HEK293 (cell line): ENCODE results near the gene HES1.

Experiments used
- BCL11B ChIP-seq: fragments of 450-650 bp; formaldehyde crosslinking; IDR thresholded peaks from 2 replicates; pipeline ENCODE4 v1.5.1; 2016; ENCODE audit warnings: low read depth, missing biosample characterization, missing genetic modification characterization
- ELK4 ChIP-seq: IDR thresholded peaks from 2 replicates; pipeline ENCODE4 v1.6.1; 2011; ENCODE audit warnings: mild to moderate bottlenecking, low read depth, low read length, borderline replicate concordance
- GLIS1 ChIP-seq: fragments of 450-650 bp; formaldehyde crosslinking; IDR thresholded peaks from 2 replicates; pipeline ENCODE4 v1.5.1; 2016; ENCODE audit warnings: missing biosample characterization, missing genetic modification characterization
- HOXD13 ChIP-seq: sonication (generic); formaldehyde crosslinking; IDR thresholded peaks from 2 replicates; pipeline ENCODE4 v1.8.0; 2022; ENCODE audit warnings: missing genetic modification reagents, borderline replicate concordance
- MEIS1 ChIP-seq: sonication (generic); formaldehyde crosslinking; IDR thresholded peaks from 2 replicates; pipeline ENCODE4 v1.8.1; 2022; ENCODE audit warnings: missing genetic modification reagents, mild to moderate bottlenecking, borderline replicate concordance
- MZF1 ChIP-seq: fragments of 450-650 bp; formaldehyde crosslinking; IDR thresholded peaks from 2 replicates; pipeline ENCODE4 v1.5.1; 2017; ENCODE audit warnings: missing biosample characterization, missing genetic modification characterization, borderline replicate concordance
- PRDM1 ChIP-seq: fragments of 450-650 bp; formaldehyde crosslinking; IDR thresholded peaks from 2 replicates; pipeline ENCODE4; 2016; ENCODE audit warnings: missing biosample characterization, missing genetic modification characterization
- SCRT2 ChIP-seq: fragments of 450-650 bp; formaldehyde crosslinking; IDR thresholded peaks from 2 replicates; pipeline ENCODE4 v1.5.1; 2016; ENCODE audit warnings: missing biosample characterization, missing genetic modification characterization
- SP2 ChIP-seq: fragments of 450-650 bp; formaldehyde crosslinking; IDR thresholded peaks from 2 replicates; pipeline ENCODE4 v1.5.1; 2016; ENCODE audit warnings: missing biosample characterization, missing genetic modification characterization
- ZBTB17 ChIP-seq: fragments of 450-650 bp; formaldehyde crosslinking; IDR thresholded peaks from 2 replicates; pipeline ENCODE4 v1.5.1; 2016; ENCODE audit warnings: missing biosample characterization, missing genetic modification characterization
- ZBTB7A ChIP-seq: fragments of 450-650 bp; formaldehyde crosslinking; IDR thresholded peaks from 2 replicates; pipeline ENCODE4 v1.5.1; 2016; ENCODE audit warnings: low read depth, missing biosample characterization, missing genetic modification characterization
- ZFP69B ChIP-seq: fragments of 450-650 bp; formaldehyde crosslinking; IDR thresholded peaks from 2 replicates; pipeline ENCODE4 v1.5.1; 2016; ENCODE audit warnings: missing biosample characterization, missing genetic modification characterization
- ZIC2 ChIP-seq: fragments of 450-650 bp; formaldehyde crosslinking; IDR thresholded peaks from 2 replicates; pipeline ENCODE4 v1.5.1; 2016; ENCODE audit warnings: missing biosample characterization, missing genetic modification characterization
- ZNF10 ChIP-seq: fragments of 450-650 bp; formaldehyde crosslinking; IDR thresholded peaks from 2 replicates; pipeline ENCODE4 v1.5.1; 2017; ENCODE audit warnings: missing biosample characterization, missing genetic modification characterization
- ZNF114 ChIP-seq: fragments of 450-650 bp; formaldehyde crosslinking; IDR thresholded peaks from 2 replicates; pipeline ENCODE4 v1.5.0; 2017; ENCODE audit warnings: missing biosample characterization, missing genetic modification characterization
- ZNF121 ChIP-seq: fragments of 450-650 bp; formaldehyde crosslinking; IDR thresholded peaks from 2 replicates; pipeline ENCODE4 v1.5.1; 2016; ENCODE audit warnings: missing biosample characterization, missing genetic modification characterization
- ZNF132 ChIP-seq: fragments of 450-650 bp; formaldehyde crosslinking; IDR thresholded peaks from 2 replicates; pipeline ENCODE4 v1.5.1; 2017; ENCODE audit warnings: missing biosample characterization, missing genetic modification characterization, borderline replicate concordance
- ZNF133 ChIP-seq: fragments of 450-650 bp; formaldehyde crosslinking; IDR thresholded peaks from 2 replicates; pipeline ENCODE4 v1.5.1; 2016; ENCODE audit warnings: missing biosample characterization, missing genetic modification characterization
- ZNF184 ChIP-seq: fragments of 450-650 bp; IDR thresholded peaks from 2 replicates; pipeline ENCODE4 v1.5.1; 2018; ENCODE audit warnings: missing biosample characterization, mild to moderate bottlenecking, missing genetic modification characterization
- ZNF266 ChIP-seq: fragments of 450-650 bp; formaldehyde crosslinking; IDR thresholded peaks from 2 replicates; pipeline ENCODE4 v1.5.1; 2016; ENCODE audit warnings: missing biosample characterization, missing genetic modification characterization, low read depth
- ZNF366 ChIP-seq: fragments of 450-650 bp; formaldehyde crosslinking; conservative IDR thresholded peaks from 2 replicates; pipeline ENCODE4 v1.5.1; 2016; ENCODE audit warnings: missing biosample characterization, missing genetic modification characterization
- ZNF394 ChIP-seq: fragments of 450-650 bp; formaldehyde crosslinking; IDR thresholded peaks from 2 replicates; pipeline ENCODE4 v1.5.1; 2016; ENCODE audit warnings: missing biosample characterization, missing genetic modification characterization, mild to moderate bottlenecking, moderate library complexity, borderline replicate concordance
- ZNF416 ChIP-seq: fragments of 450-650 bp; formaldehyde crosslinking; IDR thresholded peaks from 2 replicates; pipeline ENCODE4 v1.5.1; 2016; ENCODE audit warnings: missing biosample characterization, missing genetic modification characterization
- ZNF473 ChIP-seq: fragments of 450-650 bp; formaldehyde crosslinking; IDR thresholded peaks from 2 replicates; pipeline ENCODE4 v1.5.1; 2017; ENCODE audit warnings: missing biosample characterization, missing genetic modification characterization
- ZNF488 ChIP-seq: fragments of 450-650 bp; formaldehyde crosslinking; IDR thresholded peaks from 2 replicates; pipeline ENCODE4 v1.5.1; 2016; ENCODE audit warnings: missing biosample characterization, missing genetic modification characterization
- ZNF514 ChIP-seq: fragments of 450-650 bp; formaldehyde crosslinking; IDR thresholded peaks from 2 replicates; pipeline ENCODE4 v1.5.1; 2016; ENCODE audit warnings: missing biosample characterization, missing genetic modification characterization
- ZNF626 ChIP-seq: fragments of 450-650 bp; sonication (Bioruptor Pico); formaldehyde crosslinking; IDR thresholded peaks from 2 replicates; pipeline ENCODE4 v1.5.1; 2018; ENCODE audit warnings: missing biosample characterization, missing genetic modification characterization, inconsistent platforms
- ZNF707 ChIP-seq: fragments of 450-650 bp; formaldehyde crosslinking; IDR thresholded peaks from 2 replicates; pipeline ENCODE4 v1.5.1; 2016; ENCODE audit warnings: missing biosample characterization, missing genetic modification characterization
- TF ChIP-seq, protein P1 (sequence below): fragments of 450-650 bp; formaldehyde crosslinking; IDR thresholded peaks from 2 replicates; pipeline ENCODE4 v1.5.1; 2016; ENCODE audit warnings: missing biosample characterization, missing genetic modification characterization
- TF ChIP-seq, protein P2 (sequence below): fragments of 450-650 bp; formaldehyde crosslinking; IDR thresholded peaks from 2 replicates; pipeline ENCODE4 v1.5.1; 2016; ENCODE audit warnings: missing biosample characterization, missing genetic modification characterization
- TF ChIP-seq, protein P3 (sequence below): fragments of 450-650 bp; formaldehyde crosslinking; IDR thresholded peaks from 2 replicates; pipeline ENCODE4 v1.5.1; 2016; ENCODE audit warnings: missing biosample characterization, missing genetic modification characterization
- TF ChIP-seq, protein P4 (sequence below): fragments of 450-650 bp; IDR thresholded peaks from 2 replicates; pipeline ENCODE4 v1.5.1; 2018; ENCODE audit warnings: missing biosample characterization, missing genetic modification characterization

The HES1 gene

DNA sequence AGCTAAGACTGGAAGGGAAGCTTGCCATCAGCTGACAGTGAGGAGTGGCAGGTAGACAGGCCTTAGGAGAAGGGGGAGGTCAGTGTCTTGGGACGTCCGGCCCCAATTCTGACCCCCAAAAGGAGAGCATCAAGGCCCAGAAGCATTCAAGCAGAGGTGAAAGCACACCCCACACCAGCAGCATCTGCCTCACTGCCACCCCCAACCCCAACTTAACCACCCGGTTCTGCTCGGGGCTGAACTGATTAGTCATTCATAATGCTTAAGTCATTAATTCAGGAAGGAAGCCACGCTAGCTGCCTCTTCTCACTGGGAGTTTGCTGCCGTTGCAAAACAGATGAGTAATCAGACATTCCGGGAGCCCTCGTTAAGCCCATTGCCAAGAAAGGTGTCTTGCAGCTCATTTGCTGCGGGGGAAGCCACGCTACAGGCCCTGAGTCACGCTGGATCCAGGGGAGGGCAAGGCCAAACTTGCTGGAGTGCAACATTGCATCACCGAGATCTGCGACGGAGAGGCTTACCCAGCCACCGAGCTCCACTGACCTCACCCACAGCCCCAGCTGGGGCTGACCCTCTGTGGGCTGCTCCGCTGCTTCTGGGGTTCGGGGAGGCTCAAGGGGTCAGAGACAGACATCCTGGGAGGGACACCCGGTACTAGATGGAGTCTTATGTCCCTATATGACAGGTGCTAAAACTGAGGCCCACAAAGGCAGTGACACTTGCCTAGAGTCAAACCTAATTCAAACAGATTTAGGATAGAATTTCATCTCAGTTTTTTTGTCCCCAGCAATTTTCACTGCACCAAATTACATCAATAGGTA is 46.4 kb upstream of the HES1 start (continued):
- TF ChIP-seq, protein P1, sequence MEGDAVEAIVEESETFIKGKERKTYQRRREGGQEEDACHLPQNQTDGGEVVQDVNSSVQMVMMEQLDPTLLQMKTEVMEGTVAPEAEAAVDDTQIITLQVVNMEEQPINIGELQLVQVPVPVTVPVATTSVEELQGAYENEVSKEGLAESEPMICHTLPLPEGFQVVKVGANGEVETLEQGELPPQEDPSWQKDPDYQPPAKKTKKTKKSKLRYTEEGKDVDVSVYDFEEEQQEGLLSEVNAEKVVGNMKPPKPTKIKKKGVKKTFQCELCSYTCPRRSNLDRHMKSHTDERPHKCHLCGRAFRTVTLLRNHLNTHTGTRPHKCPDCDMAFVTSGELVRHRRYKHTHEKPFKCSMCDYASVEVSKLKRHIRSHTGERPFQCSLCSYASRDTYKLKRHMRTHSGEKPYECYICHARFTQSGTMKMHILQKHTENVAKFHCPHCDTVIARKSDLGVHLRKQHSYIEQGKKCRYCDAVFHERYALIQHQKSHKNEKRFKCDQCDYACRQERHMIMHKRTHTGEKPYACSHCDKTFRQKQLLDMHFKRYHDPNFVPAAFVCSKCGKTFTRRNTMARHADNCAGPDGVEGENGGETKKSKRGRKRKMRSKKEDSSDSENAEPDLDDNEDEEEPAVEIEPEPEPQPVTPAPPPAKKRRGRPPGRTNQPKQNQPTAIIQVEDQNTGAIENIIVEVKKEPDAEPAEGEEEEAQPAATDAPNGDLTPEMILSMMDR (tag by site-specific recombination): no peak
- TF ChIP-seq ZNF184 (tag by site-specific recombination) (no peak; the same call in 1 of the 2 replicates), SP2 (tag by site-specific recombination) (peak; percentile 56), PRDM1 (no peak), ZNF707 (tag by site-specific recombination) (no peak), ZNF416 (tag by site-specific recombination) (no peak), ZNF10 (tag by site-specific recombination) (no peak), MEIS1 (no peak), GLIS1 (peak; percentile 94), ZNF114 (tag by site-specific recombination) (no peak), ZBTB17 (tag by site-specific recombination) (peak; percentile 93), ZNF473 (tag by site-specific recombination) (no peak), ZNF266 (tag by site-specific recombination) (no peak), ZNF394 (tag by site-specific recombination) (peak; percentile 75), ELK4 (no peak), ZNF121 (no peak), HOXD13 (peak; percentile 27; the same call in 1 of the 2 replicates), SCRT2 (tag by site-specific recombination) (peak; percentile 95), ZNF626 (tag by site-specific recombination) (no peak), ZNF132 (no peak), ZIC2 (tag by site-specific recombination) (peak; percentile 93), ZFP69B (tag by site-specific recombination) (peak; percentile 88), ZNF514 (tag by site-specific recombination) (no peak), ZNF133 (tag by site-specific recombination) (no peak), ZNF488 (tag by site-specific recombination) (peak; percentile 65; the same call in 1 of the 2 replicates), MZF1 (tag by site-specific recombination) (no peak), ZBTB7A (tag by site-specific recombination) (no peak; the same call in 1 of the 2 replicates), ZNF366 (tag by site-specific recombination) (peak; percentile 95), BCL11B (tag by site-specific recombination) (0 out of 2 replicates have a peak, but pooled peaks have one; percentile 32)
- TF ChIP-seq, protein P2, sequence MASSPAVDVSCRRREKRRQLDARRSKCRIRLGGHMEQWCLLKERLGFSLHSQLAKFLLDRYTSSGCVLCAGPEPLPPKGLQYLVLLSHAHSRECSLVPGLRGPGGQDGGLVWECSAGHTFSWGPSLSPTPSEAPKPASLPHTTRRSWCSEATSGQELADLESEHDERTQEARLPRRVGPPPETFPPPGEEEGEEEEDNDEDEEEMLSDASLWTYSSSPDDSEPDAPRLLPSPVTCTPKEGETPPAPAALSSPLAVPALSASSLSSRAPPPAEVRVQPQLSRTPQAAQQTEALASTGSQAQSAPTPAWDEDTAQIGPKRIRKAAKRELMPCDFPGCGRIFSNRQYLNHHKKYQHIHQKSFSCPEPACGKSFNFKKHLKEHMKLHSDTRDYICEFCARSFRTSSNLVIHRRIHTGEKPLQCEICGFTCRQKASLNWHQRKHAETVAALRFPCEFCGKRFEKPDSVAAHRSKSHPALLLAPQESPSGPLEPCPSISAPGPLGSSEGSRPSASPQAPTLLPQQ: peak; percentile 89
- TF ChIP-seq, protein P3, sequence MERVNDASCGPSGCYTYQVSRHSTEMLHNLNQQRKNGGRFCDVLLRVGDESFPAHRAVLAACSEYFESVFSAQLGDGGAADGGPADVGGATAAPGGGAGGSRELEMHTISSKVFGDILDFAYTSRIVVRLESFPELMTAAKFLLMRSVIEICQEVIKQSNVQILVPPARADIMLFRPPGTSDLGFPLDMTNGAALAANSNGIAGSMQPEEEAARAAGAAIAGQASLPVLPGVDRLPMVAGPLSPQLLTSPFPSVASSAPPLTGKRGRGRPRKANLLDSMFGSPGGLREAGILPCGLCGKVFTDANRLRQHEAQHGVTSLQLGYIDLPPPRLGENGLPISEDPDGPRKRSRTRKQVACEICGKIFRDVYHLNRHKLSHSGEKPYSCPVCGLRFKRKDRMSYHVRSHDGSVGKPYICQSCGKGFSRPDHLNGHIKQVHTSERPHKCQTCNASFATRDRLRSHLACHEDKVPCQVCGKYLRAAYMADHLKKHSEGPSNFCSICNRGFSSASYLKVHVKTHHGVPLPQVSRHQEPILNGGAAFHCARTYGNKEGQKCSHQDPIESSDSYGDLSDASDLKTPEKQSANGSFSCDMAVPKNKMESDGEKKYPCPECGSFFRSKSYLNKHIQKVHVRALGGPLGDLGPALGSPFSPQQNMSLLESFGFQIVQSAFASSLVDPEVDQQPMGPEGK (tag by site-specific recombination): peak; percentile 94
- TF ChIP-seq, protein P4, sequence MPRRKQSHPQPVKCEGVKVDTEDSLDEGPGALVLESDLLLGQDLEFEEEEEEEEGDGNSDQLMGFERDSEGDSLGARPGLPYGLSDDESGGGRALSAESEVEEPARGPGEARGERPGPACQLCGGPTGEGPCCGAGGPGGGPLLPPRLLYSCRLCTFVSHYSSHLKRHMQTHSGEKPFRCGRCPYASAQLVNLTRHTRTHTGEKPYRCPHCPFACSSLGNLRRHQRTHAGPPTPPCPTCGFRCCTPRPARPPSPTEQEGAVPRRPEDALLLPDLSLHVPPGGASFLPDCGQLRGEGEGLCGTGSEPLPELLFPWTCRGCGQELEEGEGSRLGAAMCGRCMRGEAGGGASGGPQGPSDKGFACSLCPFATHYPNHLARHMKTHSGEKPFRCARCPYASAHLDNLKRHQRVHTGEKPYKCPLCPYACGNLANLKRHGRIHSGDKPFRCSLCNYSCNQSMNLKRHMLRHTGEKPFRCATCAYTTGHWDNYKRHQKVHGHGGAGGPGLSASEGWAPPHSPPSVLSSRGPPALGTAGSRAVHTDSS (tag by site-specific recombination): no peak
